K562 (cell line): ENCODE data around the gene ST3GAL5. TPM values are rescaled to one million over a fixed set of nuclear protein-coding genes. Genes with fewer than 3 reads are reported as not detected.

Experiments
- BRD9 ChIP-seq: fragments of 450-650 bp; IDR thresholded peaks from 2 replicates; pipeline ENCODE4 v1.6.1; 2018; ENCODE audit warnings: low read depth; ENCODE audit not compliant: partially characterized antibody
- NUFIP1 ChIP-seq: fragments of 450-650 bp; IDR thresholded peaks from 2 replicates; pipeline ENCODE4 v1.6.1; 2018; ENCODE audit not compliant: partially characterized antibody
- PHF8 ChIP-seq: fragments of 200-600 bp; sonication (generic); IDR thresholded peaks from 2 replicates; pipeline ENCODE4 v1.6.1; 2012; ENCODE audit warnings: mixed run types, mild to moderate bottlenecking, inconsistent platforms, low read length, moderate library complexity, borderline replicate concordance
- POLR3A ChIP-seq: IDR thresholded peaks from 2 replicates; pipeline ENCODE4 v1.6.1; 2011; ENCODE audit warnings: borderline replicate concordance, mild to moderate bottlenecking, moderate library complexity; ENCODE audit not compliant: insufficient read length, insufficient read depth; ENCODE audit errors: extremely low read depth
- SP2 ChIP-seq: IDR thresholded peaks from 2 replicates; pipeline ENCODE4 v1.6.1; 2011; ENCODE audit warnings: mild to moderate bottlenecking, low read depth, low read length, moderate library complexity; ENCODE audit not compliant: poor library complexity, severe bottlenecking; ENCODE audit errors: extremely low read depth
- TOE1 ChIP-seq, 2 experiments: fragments of 450-650 bp in 1 of 2; sonication (generic) in 1 of 2; formaldehyde crosslinking in 1 of 2; IDR thresholded peaks; 2 replicates each; pipeline versions ENCODE4 v1.7.1 to v1.8.0; 2016 to 2022; ENCODE audit warnings: borderline replicate concordance in 2 of 2, mild to moderate bottlenecking in 2 of 2, antibody characterized with exemption in 1 of 2, inconsistent platforms in 1 of 2, low read depth in 1 of 2, missing genetic modification reagents in 1 of 2, moderate library complexity in 1 of 2
- ZC3H4 ChIP-seq: sonication (generic); formaldehyde crosslinking; IDR thresholded peaks from 2 replicates; pipeline ENCODE4 v1.9.0; 2021; ENCODE audit warnings: missing genetic modification reagents, borderline replicate concordance
- ZNF444 ChIP-seq: fragments of 250-450 bp; sonication (Bioruptor Pico); IDR thresholded peaks from 2 replicates; pipeline ENCODE4 v1.4.0; 2020; ENCODE audit warnings: mild to moderate bottlenecking, moderate library complexity
- polyA plus RNA-seq, 8 experiments: library from polyadenylated mRNA; depleted of rRNA in 4 of 8; stranded (reverse) in 5 of 8; unstranded in 3 of 8; fragments of >200 nt; fragmentation: Nextera tagmentation in 2 of 8; fragmentation: Illumina TruSeq in 1 of 8; extraction: Ambion mirVana in 2 of 8; extraction: Trizol in 1 of 8; gene quantifications; 2 replicates each; pipeline versions ENCODE4 v1.2.1 to v1.2.3, GENCODE V29; 2011 to 2014; ENCODE audit warnings: inconsistent platforms in 1 of 8, missing spikeins in 1 of 8
- total RNA-seq, 7 experiments: library from RNA; depleted of rRNA in 6 of 7; stranded (reverse); fragments of >200 nt in 6 of 7; fragmentation: Illumina TruSeq in 2 of 7; extraction: Trizol in 2 of 7; gene quantifications; 2 replicates each; pipeline versions ENCODE4 v1.2.1 to v1.2.3, GENCODE V29; 2011 to 2021; ENCODE audit warnings: low replicate concordance in 1 of 7
- TF ChIP-seq, protein P1 (sequence below), 2 experiments: fragments of 200-800 bp in 1 of 2; sonication (Bioruptor generic) in 1 of 2; sonication (generic) in 1 of 2; formaldehyde crosslinking in 1 of 2; IDR thresholded peaks in 1 of 2; conservative IDR thresholded peaks in 1 of 2; 2 replicates each; pipeline versions ENCODE4 v1.5.0 to v1.6.1; 2016 to 2020; ENCODE audit warnings: missing compliant biosample characterization in 1 of 2, missing genetic modification characterization in 1 of 2, missing genetic modification reagents in 1 of 2

The ST3GAL5 gene
- total and polyA plus RNA-seq, 9 of the 15 experiments (the other 6 are each of a cell fraction or from before 2014, with no cell fraction given), result 1.6 to 10.0 (median 4.2) TPM

DNA sequence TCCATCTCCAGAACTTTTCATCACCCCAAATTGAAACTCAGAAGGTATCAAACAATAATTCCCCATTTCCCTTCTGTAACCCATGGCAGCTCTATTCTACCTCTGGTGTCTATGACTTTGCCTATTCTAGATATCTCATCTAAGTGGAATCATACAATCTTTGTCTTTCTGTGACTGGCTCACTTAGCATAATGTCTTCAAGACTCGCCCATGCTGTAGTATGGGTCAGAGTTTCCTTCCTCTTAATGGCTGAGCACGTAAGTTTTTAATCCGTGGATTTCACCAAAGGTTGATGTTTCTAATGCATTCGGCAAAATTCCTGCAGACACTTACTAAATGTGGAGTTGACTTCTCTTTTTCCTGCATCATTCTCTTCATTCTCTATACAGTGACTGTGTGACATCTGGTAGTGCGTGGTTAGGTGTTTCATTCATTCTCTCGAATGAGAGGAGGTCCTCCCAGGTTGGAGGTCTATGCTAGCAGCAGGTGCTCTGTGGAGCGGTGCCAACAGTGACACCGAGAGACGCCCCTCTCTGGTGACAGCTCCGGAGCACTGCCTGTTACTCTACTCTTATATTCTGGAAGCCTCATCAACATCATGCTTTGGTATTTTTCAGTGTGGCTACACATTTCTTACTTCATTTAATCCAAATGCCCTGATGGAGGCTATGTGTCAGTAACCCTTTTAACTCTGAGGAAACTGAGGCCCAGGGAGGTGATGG is 84.9 kb downstream of the ST3GAL5 start (continued):
- TF ChIP-seq ZC3H4 (no peak), SP2 (no peak), ZNF444 (CRISPR knock-in tag) (no peak), TOE1 (IDR thresholded peaks at IDR 0.05; ENCODE audit: borderline replicate concordance) (no peak), TOE1 (CRISPR knock-in tag; IDR thresholded peaks at IDR 0.05; ENCODE audit: borderline replicate concordance, low read depth) (no peak), POLR3A (no peak), NUFIP1 (no peak), BRD9 (no peak), PHF8 (no peak)
- TF ChIP-seq, protein P1, sequence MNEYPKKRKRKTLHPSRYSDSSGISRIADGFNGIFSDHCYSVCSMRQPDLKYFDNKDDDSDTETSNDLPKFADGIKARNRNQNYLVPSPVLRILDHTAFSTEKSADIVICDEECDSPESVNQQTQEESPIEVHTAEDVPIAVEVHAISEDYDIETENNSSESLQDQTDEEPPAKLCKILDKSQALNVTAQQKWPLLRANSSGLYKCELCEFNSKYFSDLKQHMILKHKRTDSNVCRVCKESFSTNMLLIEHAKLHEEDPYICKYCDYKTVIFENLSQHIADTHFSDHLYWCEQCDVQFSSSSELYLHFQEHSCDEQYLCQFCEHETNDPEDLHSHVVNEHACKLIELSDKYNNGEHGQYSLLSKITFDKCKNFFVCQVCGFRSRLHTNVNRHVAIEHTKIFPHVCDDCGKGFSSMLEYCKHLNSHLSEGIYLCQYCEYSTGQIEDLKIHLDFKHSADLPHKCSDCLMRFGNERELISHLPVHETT (CRISPR knock-in tag; conservative IDR thresholded peaks at IDR 0.05 in 1 of 2, IDR thresholded peaks at IDR 0.05 in 1 of 2), result no peak
